Kidney (tissue), 14 donors: ENCODE data around the gene SH2D6. TPM values are rescaled to one million over a fixed set of nuclear protein-coding genes. Genes with fewer than 3 reads are reported as not detected.

Experiments
- DNase-seq, 5 donors: peaks; one replicate each; pipeline ENCODE4 v3.0.0-alpha.2; 2013 to 2020
- FAIRE-seq: peaks from 2 replicates; lab custom pipeline; 2012; peaks lifted over from hg19 to GRCh38; lab: Jason Lieb, UNC
- H3K27ac ChIP-seq, 2 donors: one replicate each; pipeline ENCODE4 v1.7.0; 2013; ENCODE audit warnings: low read depth in 2 of 2, low read length in 2 of 2, inconsistent platforms in 1 of 2
- H3K27me3 ChIP-seq: one replicate; pipeline ENCODE4 v1.7.1; 2013; ENCODE audit warnings: low read length, inconsistent platforms; ENCODE audit not compliant: control insufficient read depth, insufficient read depth
- H3K36me3 ChIP-seq, 3 donors: one replicate each; pipeline versions ENCODE4 v1.7.0 to v1.7.1; 2013; ENCODE audit warnings: low read length in 3 of 3, control low read depth in 1 of 3, inconsistent platforms in 1 of 3; ENCODE audit not compliant: insufficient read depth in 3 of 3, control insufficient read depth in 2 of 3
- H3K4me1 ChIP-seq, 3 donors: one replicate each; pipeline versions ENCODE4 v1.7.0 to v1.7.1; 2013; ENCODE audit warnings: low read length in 3 of 3, inconsistent platforms in 1 of 3, low read depth in 1 of 3; ENCODE audit not compliant: control insufficient read depth in 2 of 3, insufficient read depth in 2 of 3
- H3K4me3 ChIP-seq, 3 donors: one replicate each; pipeline versions ENCODE4 v1.7.0 to v1.8.1; 2013; ENCODE audit warnings: low read length in 3 of 3, control low read depth in 1 of 3, inconsistent platforms in 1 of 3
- H3K9ac ChIP-seq, 3 donors: one replicate each; pipeline versions ENCODE4 v1.7.0 to v1.7.1; 2013; ENCODE audit warnings: low read length in 3 of 3, control low read depth in 1 of 3, inconsistent platforms in 1 of 3
- H3K9me3 ChIP-seq, 3 donors: one replicate each; pipeline versions ENCODE4 v1.7.0 to v1.7.1; 2013; ENCODE audit warnings: low read length in 3 of 3, control low read depth in 1 of 3, inconsistent platforms in 1 of 3; ENCODE audit not compliant: control insufficient read depth in 2 of 3, insufficient read depth in 1 of 3
- intact Hi-C: fragments of 100-400 bp; cut with DNase I; formaldehyde crosslinking; loops from one replicate; pipeline ENCODE4 v1.11.1; 2022
- polyA plus RNA-seq: library from polyadenylated mRNA; stranded (reverse); fragments of 350-450 nt; fragmentation: Illumina TruSeq; extraction: RNeasy Lipid Tissue Mini Kit (QIAGEN cat#74804); gene quantifications from one replicate; pipeline ENCODE4 v1.2.3, GENCODE V29; 2014; ENCODE audit warnings: low read depth, low replicate concordance; ENCODE audit not compliant: insufficient read depth
- total RNA-seq: library from RNA; stranded (reverse); fragmentation: NEBNext Ultra II Directional; extraction: Animal tissue kit (Norgen Biotek cat#: 25700); gene quantifications from one replicate; pipeline ENCODE4 v1.2.1, GENCODE V29; 2021
- TF ChIP-seq, protein P1 (sequence below): IDR thresholded peaks from 3 replicates; pipeline ENCODE4 v1.5.1; 2012; ENCODE audit warnings: mild to moderate bottlenecking, moderate library complexity, borderline replicate concordance; ENCODE audit not compliant: insufficient read depth; ENCODE audit errors: extremely low read depth
- donor health status: control.
- donor health status: control.
- donor health status: control.
- donor health status: control.
- donor health status: control.
- donor health status: DM: yes; HTN: yes; CAD: no.
- donor health status: Normal renal cell carcinoma (clear cell type).

Gene SH2D6
- total and polyA plus RNA-seq, 2 donors from 2014 or later: 0.98 to 3.2 TPM

DNA sequence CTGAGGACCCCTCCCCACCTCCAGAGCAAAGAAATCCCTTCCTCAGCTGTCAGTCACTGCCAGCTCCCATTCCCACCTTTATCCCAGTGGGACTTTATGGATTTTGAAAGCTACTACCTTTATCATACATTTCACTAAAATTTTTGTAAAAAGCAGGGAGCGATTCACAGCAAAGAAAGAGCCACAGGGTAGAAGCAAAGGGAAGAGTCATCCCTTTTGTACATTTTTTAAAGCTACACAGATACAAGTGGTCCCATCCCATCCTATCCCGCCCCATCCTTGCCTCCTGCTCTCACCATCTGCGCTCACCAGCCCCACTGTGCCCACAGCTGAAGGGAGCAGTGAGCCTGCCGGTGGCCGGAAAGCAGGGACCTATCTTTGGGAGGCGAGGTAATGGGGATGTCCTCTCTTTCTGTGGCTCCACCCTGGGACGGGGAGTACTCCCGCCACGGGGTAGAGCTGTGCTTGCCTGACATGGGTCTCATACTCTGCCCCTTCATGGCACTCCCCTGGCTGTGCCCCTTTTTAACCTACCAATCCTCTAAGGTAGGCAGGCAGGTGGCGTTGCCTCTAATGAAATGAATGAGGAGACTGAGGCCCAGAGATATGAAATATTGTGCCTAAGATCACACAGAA is 13.2 kb downstream of the SH2D6 start:
- no peak overlapping the region for H3K27ac ChIP-seq
- no peak overlapping the region for H3K4me3 ChIP-seq
- TF ChIP-seq, protein P1, sequence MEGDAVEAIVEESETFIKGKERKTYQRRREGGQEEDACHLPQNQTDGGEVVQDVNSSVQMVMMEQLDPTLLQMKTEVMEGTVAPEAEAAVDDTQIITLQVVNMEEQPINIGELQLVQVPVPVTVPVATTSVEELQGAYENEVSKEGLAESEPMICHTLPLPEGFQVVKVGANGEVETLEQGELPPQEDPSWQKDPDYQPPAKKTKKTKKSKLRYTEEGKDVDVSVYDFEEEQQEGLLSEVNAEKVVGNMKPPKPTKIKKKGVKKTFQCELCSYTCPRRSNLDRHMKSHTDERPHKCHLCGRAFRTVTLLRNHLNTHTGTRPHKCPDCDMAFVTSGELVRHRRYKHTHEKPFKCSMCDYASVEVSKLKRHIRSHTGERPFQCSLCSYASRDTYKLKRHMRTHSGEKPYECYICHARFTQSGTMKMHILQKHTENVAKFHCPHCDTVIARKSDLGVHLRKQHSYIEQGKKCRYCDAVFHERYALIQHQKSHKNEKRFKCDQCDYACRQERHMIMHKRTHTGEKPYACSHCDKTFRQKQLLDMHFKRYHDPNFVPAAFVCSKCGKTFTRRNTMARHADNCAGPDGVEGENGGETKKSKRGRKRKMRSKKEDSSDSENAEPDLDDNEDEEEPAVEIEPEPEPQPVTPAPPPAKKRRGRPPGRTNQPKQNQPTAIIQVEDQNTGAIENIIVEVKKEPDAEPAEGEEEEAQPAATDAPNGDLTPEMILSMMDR: no peak
- H3K9me3 ChIP-seq: no peaks in the 10 kb centered on the region
- intact Hi-C loops: no loop called here
- no peak overlapping the region for H3K9ac ChIP-seq
- H3K4me1 ChIP-seq: peaks cover 0 to 26% (median 23%) of the 10 kb centered on the region in 3 donors
- H3K36me3 ChIP-seq: no peaks in the 10 kb centered on the region
- FAIRE-seq: no peak
- H3K27me3 ChIP-seq: no peaks in the 10 kb centered on the region
- no peak for DNase-seq

DNA sequence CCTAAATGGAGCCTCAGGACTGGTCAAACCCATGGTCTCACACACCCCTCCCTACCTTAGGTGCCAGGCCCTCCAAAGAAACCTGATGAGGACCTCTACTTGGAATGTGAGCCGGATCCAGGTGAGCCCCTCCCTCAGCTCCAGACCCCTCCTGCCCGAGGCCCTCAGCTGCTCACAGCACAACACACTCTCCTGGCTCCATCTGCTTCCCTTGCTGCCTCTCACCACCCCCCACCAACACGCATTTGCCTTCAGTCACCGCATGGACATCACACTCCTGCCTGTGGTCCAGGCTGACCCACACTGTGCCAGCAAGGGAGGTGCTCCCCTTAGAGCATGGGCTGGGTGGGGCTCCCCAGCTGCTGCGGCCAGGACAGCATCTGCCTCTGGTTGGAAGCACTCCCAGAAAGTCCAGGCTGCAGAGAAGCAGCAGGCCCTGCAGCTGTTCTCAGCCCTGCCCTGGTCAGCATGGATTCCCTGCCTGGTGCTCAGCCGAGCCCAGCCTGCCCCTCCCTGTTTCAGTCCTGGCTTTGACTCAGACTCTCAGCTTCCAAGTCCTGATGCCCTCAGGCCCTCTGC is 15.1 kb downstream of the SH2D6 start:
- Histone ChIP-seq H3K27ac (peak overlapping the region; percentile 24 to 67), H3K9ac (peak overlapping the region in 1 of 3 donors; percentile 46), H3K27me3 (no peaks in the 10 kb centered on the region), H3K4me1 (peaks cover 2 to 38% (median 35%) of the 10 kb centered on the region in 3 donors), H3K36me3 (no peaks in the 10 kb centered on the region), H3K9me3 (no peaks in the 10 kb centered on the region), H3K4me3 (no peak overlapping the region)
- TF ChIP-seq, protein P1: no peak
- DNase-seq (peak in 4 of 5 donors; percentile 41 to 94 (median 75)), FAIRE-seq (no peak)
- intact Hi-C loops: no loop called here

DNA sequence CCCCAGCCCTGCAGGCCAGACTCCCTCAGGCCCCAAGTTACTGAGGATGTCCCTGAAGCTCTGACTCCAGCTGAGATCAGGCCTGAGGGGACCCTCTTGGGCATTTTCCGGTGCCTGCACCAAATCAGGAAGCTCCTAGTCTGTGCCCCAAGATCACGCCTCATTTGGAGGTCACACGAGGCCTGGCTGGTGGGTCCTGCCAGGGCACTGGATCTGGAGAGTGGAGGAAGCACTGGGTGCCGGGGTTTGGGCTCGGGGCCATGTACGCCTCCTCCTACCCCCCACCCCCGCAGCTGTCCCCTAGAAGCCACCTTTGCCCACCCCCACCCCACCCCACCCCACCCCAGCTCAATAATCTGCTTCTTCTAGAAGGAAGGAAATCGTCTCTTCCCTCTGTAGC is 16.2 kb downstream of the SH2D6 start:
- TF ChIP-seq, protein P1: no peak
- Histone ChIP-seq H3K27me3 (no peaks in the 10 kb centered on the region), H3K36me3 (no peaks in the 10 kb centered on the region), H3K9me3 (no peaks in the 10 kb centered on the region), H3K4me3 (no peak overlapping the region), H3K27ac (peak overlapping the region; percentile 69 to 88), H3K4me1 (peaks cover 2 to 44% (median 44%) of the 10 kb centered on the region in 3 donors), H3K9ac (no peak overlapping the region)
- DNase-seq: peak in 1 of 5 donors; percentile 63
- no peak for FAIRE-seq
- intact Hi-C loops: no loop called here
